ENCODE results near the gene PARP16.
A peak's percentile ranks its signal among the peaks of the same experiment; 100 is the strongest.

PARP16 gene, protein sequence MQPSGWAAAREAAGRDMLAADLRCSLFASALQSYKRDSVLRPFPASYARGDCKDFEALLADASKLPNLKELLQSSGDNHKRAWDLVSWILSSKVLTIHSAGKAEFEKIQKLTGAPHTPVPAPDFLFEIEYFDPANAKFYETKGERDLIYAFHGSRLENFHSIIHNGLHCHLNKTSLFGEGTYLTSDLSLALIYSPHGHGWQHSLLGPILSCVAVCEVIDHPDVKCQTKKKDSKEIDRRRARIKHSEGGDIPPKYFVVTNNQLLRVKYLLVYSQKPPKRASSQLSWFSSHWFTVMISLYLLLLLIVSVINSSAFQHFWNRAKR

DNA sequence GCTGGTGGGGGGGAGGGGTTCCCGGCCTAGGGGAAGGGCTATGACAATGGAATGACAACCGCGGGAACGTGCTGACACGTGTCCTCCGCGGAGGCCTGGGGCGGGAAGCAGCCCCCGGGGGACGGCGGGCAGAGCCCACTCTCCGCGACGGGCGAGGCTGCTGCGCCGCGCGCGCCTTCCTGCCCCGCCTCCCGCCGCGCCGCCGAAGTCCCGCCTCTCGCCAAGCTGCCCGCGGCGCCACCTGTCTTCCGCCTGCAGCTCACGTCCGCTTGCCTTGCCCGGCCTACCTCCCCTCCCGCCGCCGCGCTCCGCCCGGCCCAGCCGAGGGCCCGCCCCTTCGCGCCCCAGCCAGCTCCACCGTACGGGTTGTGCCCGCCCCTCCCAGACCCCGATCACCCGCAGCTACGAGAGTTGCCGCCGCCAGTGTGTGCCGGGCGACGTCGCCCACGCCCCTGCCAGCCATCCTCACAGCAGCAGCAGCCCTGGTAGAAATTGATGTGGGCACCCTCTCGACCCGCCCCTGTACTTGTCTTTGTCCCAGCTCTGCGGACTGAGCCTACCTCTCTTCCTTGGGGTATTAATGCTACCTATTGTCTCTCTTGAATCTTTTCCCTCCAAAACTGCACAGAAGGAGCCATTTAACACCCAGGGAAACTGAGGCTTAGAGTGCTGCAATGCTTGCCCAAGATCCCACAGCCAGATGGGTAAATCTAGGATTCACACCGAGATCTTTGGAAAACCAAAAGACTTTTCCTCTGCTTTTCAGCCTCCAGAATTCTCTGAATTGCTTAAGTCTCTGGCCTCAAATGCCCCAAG is at the start of gene PARP16:
TSS of gene PARP16 (minus strand) at position 180 of the 816 bp plus-strand sequence. CDS start 457 bp downstream, outside the sequence.
- H3K4me3 ChIP-seq (ENCODE audit: low read depth, low read length) = peak within 1 kb of the TSS; percentile 69
- DNase-seq (ENCODE audit: low read depth, low spot score) = no peak
- TF ChIP-seq, protein P1, sequence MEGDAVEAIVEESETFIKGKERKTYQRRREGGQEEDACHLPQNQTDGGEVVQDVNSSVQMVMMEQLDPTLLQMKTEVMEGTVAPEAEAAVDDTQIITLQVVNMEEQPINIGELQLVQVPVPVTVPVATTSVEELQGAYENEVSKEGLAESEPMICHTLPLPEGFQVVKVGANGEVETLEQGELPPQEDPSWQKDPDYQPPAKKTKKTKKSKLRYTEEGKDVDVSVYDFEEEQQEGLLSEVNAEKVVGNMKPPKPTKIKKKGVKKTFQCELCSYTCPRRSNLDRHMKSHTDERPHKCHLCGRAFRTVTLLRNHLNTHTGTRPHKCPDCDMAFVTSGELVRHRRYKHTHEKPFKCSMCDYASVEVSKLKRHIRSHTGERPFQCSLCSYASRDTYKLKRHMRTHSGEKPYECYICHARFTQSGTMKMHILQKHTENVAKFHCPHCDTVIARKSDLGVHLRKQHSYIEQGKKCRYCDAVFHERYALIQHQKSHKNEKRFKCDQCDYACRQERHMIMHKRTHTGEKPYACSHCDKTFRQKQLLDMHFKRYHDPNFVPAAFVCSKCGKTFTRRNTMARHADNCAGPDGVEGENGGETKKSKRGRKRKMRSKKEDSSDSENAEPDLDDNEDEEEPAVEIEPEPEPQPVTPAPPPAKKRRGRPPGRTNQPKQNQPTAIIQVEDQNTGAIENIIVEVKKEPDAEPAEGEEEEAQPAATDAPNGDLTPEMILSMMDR (IDR thresholded peaks at IDR 0.05; ENCODE audit: insufficient read depth, low read length, missing control alignments) = peak; percentile 49
- POLR2A ChIA-PET = interaction anchor here (0.6 to 3.3 kb wide), 4 partner anchors 8 to 102 kb away, joined by 3 to 42 read pairs (median 6); partner anchors contain the start of genes CLPX and RNU5B-1
- CTCF ChIA-PET = interaction anchor here (0.6 to 5.7 kb wide), 21 partner anchors 8 to 300 kb away, joined by 3 to 97 read pairs (median 5); partner anchors contain the start of gene CLPX

DNA sequence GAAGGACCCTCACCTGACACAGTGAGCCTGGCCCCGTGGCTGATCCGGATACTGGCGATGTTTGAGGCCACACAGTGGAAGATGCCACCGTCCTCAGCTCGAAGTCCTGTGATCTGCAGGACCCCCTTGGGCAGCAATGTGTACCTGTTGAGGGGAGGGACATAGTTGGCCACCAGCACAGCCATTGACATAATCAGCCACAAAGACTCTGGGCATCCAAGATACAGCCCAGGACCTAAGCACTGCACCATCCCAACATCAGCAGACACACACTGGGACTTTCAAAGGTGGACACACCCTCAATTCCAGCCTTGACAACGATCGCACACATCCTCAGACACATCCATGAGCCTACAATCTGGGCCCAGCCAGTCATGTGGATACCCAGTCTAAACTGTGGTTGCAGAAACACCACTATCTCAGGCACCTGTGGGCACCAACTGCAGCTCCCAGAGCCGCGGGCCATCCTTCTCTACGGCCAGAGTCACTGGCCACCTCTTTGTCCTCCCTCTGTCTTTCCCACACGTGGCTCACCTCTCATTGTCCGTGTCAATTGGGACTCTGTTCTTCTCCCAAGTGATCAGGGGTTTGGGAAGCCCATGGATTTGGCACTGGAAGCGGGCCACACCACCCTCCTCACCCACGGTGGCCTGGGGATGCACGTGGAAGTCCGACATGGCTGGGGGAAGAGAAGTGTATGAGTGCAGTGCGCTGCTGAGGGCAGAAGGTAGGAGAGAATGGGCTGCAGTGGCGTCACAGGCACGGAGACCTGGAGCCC is 48.8 kb upstream of the PARP16 start:
- no peak for DNase-seq (ENCODE audit: low read depth, low spot score)
- TF ChIP-seq, protein P1 (IDR thresholded peaks at IDR 0.05; ENCODE audit: insufficient read depth, low read length, missing control alignments) = no peak
- no peak overlapping the region for H3K4me3 ChIP-seq (ENCODE audit: low read depth, low read length)
- ChIA-PET POLR2A (no interaction called here), CTCF (interaction anchor here (1.3 to 8.1 kb wide), 3 partner anchors 16 to 65 kb away, joined by 4 to 54 read pairs (median 6); no protein-coding TSS in a partner anchor)

DNA sequence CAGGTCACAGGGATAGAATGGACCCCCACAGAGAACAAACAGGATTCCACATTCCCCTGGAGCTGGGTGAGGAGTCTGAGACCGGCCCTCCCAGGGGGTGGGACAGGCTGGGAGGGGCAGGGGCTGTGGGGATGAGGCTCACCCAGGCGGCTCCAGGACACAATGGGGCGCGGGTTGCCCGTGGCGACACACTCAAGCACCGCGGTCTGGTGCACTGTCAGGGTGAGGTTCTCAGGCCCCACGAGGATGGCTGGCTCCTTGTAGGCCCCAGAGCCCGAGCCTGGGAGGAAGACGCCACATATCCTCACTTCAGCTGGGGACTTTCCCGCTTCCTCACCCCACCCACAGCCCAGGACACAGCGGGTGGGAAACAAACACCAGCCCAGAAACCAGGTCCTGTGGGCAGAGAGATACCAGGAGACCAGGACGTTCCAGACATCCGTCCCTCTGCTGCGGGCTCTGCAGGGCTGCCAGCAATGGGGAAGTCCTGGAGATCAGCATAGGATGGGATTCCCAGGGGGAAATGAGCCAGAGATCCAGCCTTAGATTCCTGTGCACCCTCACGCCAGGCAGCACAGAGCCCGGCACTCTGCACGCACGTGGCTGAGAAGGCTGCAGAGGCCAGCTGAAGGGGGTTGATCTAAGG is 48.0 kb upstream of the PARP16 start:
- H3K4me3 ChIP-seq (ENCODE audit: low read depth, low read length) = no peak overlapping the region
- CTCF ChIA-PET = interaction anchor here (8.1 kb wide), 1 partner anchor 15 kb away, joined by 54 read pairs; no protein-coding TSS in a partner anchor
- no peak for DNase-seq (ENCODE audit: low read depth, low spot score)
- POLR2A ChIA-PET = no interaction called here
- TF ChIP-seq, protein P1 (IDR thresholded peaks at IDR 0.05; ENCODE audit: insufficient read depth, low read length, missing control alignments) = no peak

DNA sequence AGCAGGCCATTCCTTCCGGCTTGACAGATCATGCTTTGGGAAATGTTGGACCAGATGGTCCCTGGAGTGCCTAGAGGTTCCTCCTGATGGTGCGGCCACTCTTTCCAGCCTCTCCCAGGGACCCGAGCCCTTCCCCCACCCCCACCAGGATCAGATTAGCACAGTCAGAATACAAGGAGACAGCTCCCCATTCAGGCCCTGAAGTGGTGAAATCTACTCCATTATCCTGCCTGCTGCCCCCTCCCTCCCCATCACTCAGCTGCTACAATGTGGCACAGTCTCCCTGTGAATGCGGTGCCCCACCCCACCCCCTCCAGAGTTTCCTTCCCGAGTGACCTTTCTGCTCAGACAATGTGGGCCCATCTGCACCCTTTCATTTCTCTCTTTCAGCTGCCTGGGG is 47.2 kb upstream of the PARP16 start:
- TF ChIP-seq, protein P1 (IDR thresholded peaks at IDR 0.05; ENCODE audit: insufficient read depth, low read length, missing control alignments) = no peak
- ChIA-PET POLR2A (no interaction called here), CTCF (no interaction called here)
- DNase-seq (ENCODE audit: low read depth, low spot score) = no peak
- no peak overlapping the region for H3K4me3 ChIP-seq (ENCODE audit: low read depth, low read length)

DNA sequence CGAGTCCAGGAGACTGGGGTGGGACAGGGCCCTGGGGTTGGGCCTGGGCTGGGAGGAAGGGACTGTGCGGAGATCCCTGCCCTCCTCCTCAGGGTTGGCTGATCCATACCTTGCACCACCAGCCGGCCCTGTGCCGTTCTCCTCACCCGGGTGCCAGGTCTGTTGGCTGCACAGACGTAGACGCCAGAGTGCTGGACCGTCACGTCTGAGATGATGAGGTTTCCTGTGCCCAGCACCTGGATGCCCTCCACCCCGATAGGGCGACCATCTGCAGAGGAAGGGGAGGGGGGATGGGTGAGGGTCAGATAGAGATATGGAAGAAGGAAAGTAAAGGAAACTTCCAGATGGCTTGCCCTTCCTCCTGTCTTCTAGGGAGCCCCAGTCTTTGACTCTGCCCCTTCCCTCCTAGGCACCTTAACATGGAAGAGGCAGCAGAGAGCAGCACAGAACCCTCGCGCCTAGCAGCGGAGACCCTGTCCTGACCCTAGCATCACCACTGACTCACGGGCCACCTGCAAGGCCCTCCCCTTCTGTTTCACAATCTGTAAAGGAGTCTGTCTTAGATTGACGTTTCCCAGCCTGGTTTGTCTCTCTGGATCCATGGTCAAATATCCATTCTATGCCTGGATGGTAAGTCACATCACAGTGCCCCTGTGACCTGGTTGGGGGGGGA is 46.6 kb upstream of the PARP16 start:
- POLR2A ChIA-PET = no interaction called here
- TF ChIP-seq, protein P1 (IDR thresholded peaks at IDR 0.05; ENCODE audit: insufficient read depth, low read length, missing control alignments) = no peak
- CTCF ChIA-PET = interaction anchor here (2.3 kb wide), 1 partner anchor 14 kb away, joined by 6 read pairs; no protein-coding TSS in a partner anchor
- DNase-seq (ENCODE audit: low read depth, low spot score) = no peak
- no peak overlapping the region for H3K4me3 ChIP-seq (ENCODE audit: low read depth, low read length)

Data from AG04449 (cell line).